GM21825 (cell line): ENCODE results near the gene JMJD8.

ENCODE experiments used
- ATAC-seq: cut with Tn5 transposase; IDR thresholded peaks from one replicate; pipeline ENCODE4 v1.9.1; 2021; ENCODE audit warnings: mild to moderate bottlenecking, moderate library complexity; ENCODE audit not compliant: unreplicated experiment

Gene JMJD8

GRCh38 chr16:710500-711075, 26.5 kb upstream of the JMJD8 start:
- ATAC-seq: no peak

- no peak for ATAC-seq
These were observed 25.7 kb upstream of the JMJD8 start for GRCh38 chr16:709566-710499.

GRCh38 chr16:708959-709358, 24.8 kb upstream of the JMJD8 start:
- no peak for ATAC-seq

- ATAC-seq: no peak
These were observed 23.9 kb upstream of the JMJD8 start for GRCh38 chr16:708019-708418.

GRCh38 chr16:707062-707538, 23.0 kb upstream of the JMJD8 start:
- ATAC-seq: no peak

- no peak for ATAC-seq
These were observed 22.3 kb upstream of the JMJD8 start for GRCh38 chr16:706189-707061.

- no peak for ATAC-seq
These were observed 21.5 kb upstream of the JMJD8 start, which contains the start of gene FBXL16 for GRCh38 chr16:705431-706188. Gene FBXL16 (minus strand): TSS chr16:705801. CDS start chr16:697405, 8,396 bp downstream.

GRCh38 chr16:704552-705380, 20.6 kb upstream of the JMJD8 start:
- no peak for ATAC-seq

- no peak for ATAC-seq
These were observed 19.9 kb upstream of the JMJD8 start for GRCh38 chr16:704047-704446.

- no peak for ATAC-seq
These were observed 19.3 kb upstream of the JMJD8 start for GRCh38 chr16:703406-703805.

- no peak for ATAC-seq
These were observed 18.2 kb upstream of the JMJD8 start for GRCh38 chr16:702341-702740.

- ATAC-seq: no peak
These were observed 16.8 kb upstream of the JMJD8 start for GRCh38 chr16:700684-701584.

GRCh38 chr16:698911-699671, 15.0 kb upstream of the JMJD8 start:
- no peak for ATAC-seq

- ATAC-seq: no peak
These were observed 11.4 kb upstream of the JMJD8 start for GRCh38 chr16:695355-696089.

- ATAC-seq: no peak
These were observed 10.8 kb upstream of the JMJD8 start for GRCh38 chr16:694863-695354.

GRCh38 chr16:694187-694862, 10.2 kb upstream of the JMJD8 start:
- no peak for ATAC-seq
